Neural cell (in vitro differentiated cells): ENCODE results near the gene GRAP2. TPM values are rescaled to one million over a fixed set of nuclear protein-coding genes. Genes with fewer than 3 reads are reported as not detected.

Experiments used
- H2AFZ ChIP-seq: fragments of 200-600, 300-800 bp; sonication (generic), shearing (Covaris generic); 2 replicates; pipeline ENCODE4 v1.6.0; 2014; ENCODE audit warnings: low read depth, mild to moderate bottlenecking, antibody characterized with exemption, low read length, moderate library complexity
- H3F3A ChIP-seq: fragments of 200-600 bp; shearing (Covaris generic); 2 replicates; pipeline ENCODE4 v1.6.1; 2016; ENCODE audit warnings: mild to moderate bottlenecking, moderate library complexity, mixed read lengths, antibody characterized with exemption, low read length; ENCODE audit not compliant: insufficient read depth, poor library complexity, severe bottlenecking
- H3K27ac ChIP-seq: fragments of 200-600, 300-800 bp; sonication (generic), shearing (Covaris generic); 2 replicates; pipeline ENCODE4 v1.5.1; 2014; ENCODE audit warnings: mild to moderate bottlenecking, low read length, moderate library complexity
- H3K27me3 ChIP-seq: fragments of 300-800, 200-600 bp; sonication (generic), shearing (Covaris generic); 2 replicates; pipeline ENCODE4 v1.6.0; 2014; ENCODE audit warnings: mild to moderate bottlenecking, low read depth, low read length, moderate library complexity; ENCODE audit not compliant: insufficient read depth
- H3K36me3 ChIP-seq: fragments of 300-800, 200-600 bp; sonication (generic), shearing (Covaris generic); 2 replicates; pipeline ENCODE4 v1.5.1; 2014; ENCODE audit warnings: mild to moderate bottlenecking, antibody characterized with exemption, low read length, moderate library complexity; ENCODE audit not compliant: insufficient read depth
- H3K4me2 ChIP-seq: fragments of 300-800, 200-600 bp; sonication (generic), shearing (Covaris generic); 2 replicates; pipeline ENCODE4 v1.6.0; 2014; ENCODE audit warnings: mild to moderate bottlenecking, low read length
- H3K4me3 ChIP-seq: fragments of 300-800, 200-600 bp; sonication (generic), shearing (Covaris generic); 2 replicates; pipeline ENCODE4 v1.5.1; 2014; ENCODE audit warnings: mild to moderate bottlenecking, low read length, moderate library complexity
- H3K79me2 ChIP-seq: fragments of 200-600 bp; shearing (Covaris generic); replicated peaks from 2 replicates; pipeline ENCODE4 v1.6.0; 2014; ENCODE audit warnings: mild to moderate bottlenecking, low read length, moderate library complexity; ENCODE audit not compliant: insufficient read depth
- H3K9ac ChIP-seq: fragments of 300-800, 200-600 bp; sonication (generic), shearing (Covaris generic); 2 replicates; pipeline ENCODE4 v1.6.1; 2016; ENCODE audit warnings: mild to moderate bottlenecking, low read length, mixed read lengths
- H3K9me2 ChIP-seq: fragments of 200-600 bp; shearing (Covaris generic); 2 replicates; pipeline ENCODE4 v1.6.1; 2016; ENCODE audit warnings: mild to moderate bottlenecking, low read length, mixed read lengths; ENCODE audit not compliant: insufficient read depth
- H3K9me3 ChIP-seq: fragments of 200-600, 300-800 bp; sonication (generic), shearing (Covaris generic); 2 replicates; pipeline ENCODE4 v1.6.1; 2016; ENCODE audit warnings: mild to moderate bottlenecking, mixed run types, low read length, moderate library complexity, mixed read lengths
- H4K20me1 ChIP-seq: fragments of 200-600 bp; shearing (Covaris generic); 2 replicates; pipeline ENCODE4 v1.6.1; 2016; ENCODE audit warnings: mild to moderate bottlenecking, mixed run types; ENCODE audit not compliant: insufficient read depth
- EP300 ChIP-seq: fragments of 450-650 bp; conservative IDR thresholded peaks from 2 replicates; pipeline ENCODE4 v1.6.1; 2014; ENCODE audit warnings: antibody characterized with exemption, mild to moderate bottlenecking, moderate library complexity; ENCODE audit not compliant: poor library complexity, severe bottlenecking
- EZH2 ChIP-seq: fragments of 200-600, 300-800 bp; shearing (Covaris generic), sonication (generic); IDR thresholded peaks from 2 replicates; pipeline ENCODE4 v1.6.1; 2014; ENCODE audit warnings: antibody characterized with exemption, low read length, borderline replicate concordance, mild to moderate bottlenecking; ENCODE audit not compliant: insufficient read depth, poor library complexity, severe bottlenecking
- MXI1 ChIP-seq: fragments of 450-650 bp; conservative IDR thresholded peaks from 2 replicates; pipeline ENCODE4 v1.6.1; 2014; ENCODE audit warnings: antibody characterized with exemption, mild to moderate bottlenecking; ENCODE audit not compliant: poor library complexity, severe bottlenecking
- POLR2AphosphoS5 ChIP-seq: IDR thresholded peaks from 2 replicates; pipeline ENCODE4 v1.6.1; 2012
- RAD21 ChIP-seq: fragments of 450-650 bp; conservative IDR thresholded peaks from 2 replicates; pipeline ENCODE4 v1.6.1; 2014; ENCODE audit warnings: antibody characterized with exemption, mild to moderate bottlenecking, moderate library complexity
- SMC3 ChIP-seq: fragments of 450-650 bp; conservative IDR thresholded peaks from 2 replicates; pipeline ENCODE4 v1.6.1; 2014; ENCODE audit warnings: antibody characterized with exemption, mild to moderate bottlenecking, moderate library complexity; ENCODE audit not compliant: poor library complexity
- TAF1 ChIP-seq: IDR thresholded peaks from 2 replicates; pipeline ENCODE4 v1.6.1; 2012; ENCODE audit warnings: low read depth
- polyA plus RNA-seq: library from polyadenylated mRNA; depleted of rRNA; stranded (reverse); fragments of >200 nt; gene quantifications from 2 replicates; pipeline ENCODE4 v1.2.3, GENCODE V29; 2014
- TF ChIP-seq, protein P1 (sequence below): fragments of 450-650 bp; IDR thresholded peaks from 2 replicates; pipeline ENCODE4 v1.5.1; 2014; ENCODE audit warnings: antibody characterized with exemption, mild to moderate bottlenecking, moderate library complexity; ENCODE audit not compliant: poor library complexity, severe bottlenecking
- TF ChIP-seq, protein P2 (sequence below): IDR thresholded peaks from 2 replicates; pipeline ENCODE4 v1.6.1; 2012; ENCODE audit warnings: borderline replicate concordance

Gene GRAP2
- polyA plus RNA-seq, 1 donor from 2014 or later: 0.30 TPM

DNA sequence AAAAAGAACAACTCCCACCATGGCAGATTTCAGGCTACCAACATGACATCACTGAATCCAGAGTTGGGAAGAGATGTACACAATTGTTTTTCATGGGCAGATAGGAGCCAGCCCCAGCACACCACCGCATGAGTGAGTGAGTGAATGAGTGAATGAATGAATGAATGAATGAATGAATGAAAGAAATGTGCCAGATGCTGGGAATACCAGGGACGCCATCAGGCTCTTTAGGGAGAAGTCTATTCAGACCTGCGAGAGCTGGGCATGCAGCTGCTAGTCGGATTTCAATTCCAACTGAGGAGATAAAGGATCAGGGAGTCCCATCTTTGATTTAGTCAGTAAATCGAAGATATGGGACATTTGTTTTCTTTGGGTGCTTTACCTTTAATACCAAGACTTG is 78.6 kb downstream of the GRAP2 start:
- H2AFZ ChIP-seq: no peak overlapping the region
- no peaks in the 10 kb centered on the region for H3K36me3 ChIP-seq
- no peak overlapping the region for H3K9ac ChIP-seq
- no peaks in the 10 kb centered on the region for H3K27me3 ChIP-seq
- no peaks in the 10 kb centered on the region for H3K9me3 ChIP-seq
- no peaks in the 10 kb centered on the region for H3K9me2 ChIP-seq
- no peak for TF ChIP-seq SMC3
- no peak for TF ChIP-seq RAD21
- TF ChIP-seq TAF1: no peak
- TF ChIP-seq EP300: no peak
- TF ChIP-seq, protein P1, sequence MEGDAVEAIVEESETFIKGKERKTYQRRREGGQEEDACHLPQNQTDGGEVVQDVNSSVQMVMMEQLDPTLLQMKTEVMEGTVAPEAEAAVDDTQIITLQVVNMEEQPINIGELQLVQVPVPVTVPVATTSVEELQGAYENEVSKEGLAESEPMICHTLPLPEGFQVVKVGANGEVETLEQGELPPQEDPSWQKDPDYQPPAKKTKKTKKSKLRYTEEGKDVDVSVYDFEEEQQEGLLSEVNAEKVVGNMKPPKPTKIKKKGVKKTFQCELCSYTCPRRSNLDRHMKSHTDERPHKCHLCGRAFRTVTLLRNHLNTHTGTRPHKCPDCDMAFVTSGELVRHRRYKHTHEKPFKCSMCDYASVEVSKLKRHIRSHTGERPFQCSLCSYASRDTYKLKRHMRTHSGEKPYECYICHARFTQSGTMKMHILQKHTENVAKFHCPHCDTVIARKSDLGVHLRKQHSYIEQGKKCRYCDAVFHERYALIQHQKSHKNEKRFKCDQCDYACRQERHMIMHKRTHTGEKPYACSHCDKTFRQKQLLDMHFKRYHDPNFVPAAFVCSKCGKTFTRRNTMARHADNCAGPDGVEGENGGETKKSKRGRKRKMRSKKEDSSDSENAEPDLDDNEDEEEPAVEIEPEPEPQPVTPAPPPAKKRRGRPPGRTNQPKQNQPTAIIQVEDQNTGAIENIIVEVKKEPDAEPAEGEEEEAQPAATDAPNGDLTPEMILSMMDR: no peak
- H3K79me2 ChIP-seq: no peaks in the 10 kb centered on the region
- H3K4me2 ChIP-seq: no peak overlapping the region
- H3F3A ChIP-seq: no peaks in the 10 kb centered on the region
- no peak overlapping the region for H3K27ac ChIP-seq
- no peak overlapping the region for H3K4me3 ChIP-seq
- H4K20me1 ChIP-seq: no peaks in the 10 kb centered on the region

DNA sequence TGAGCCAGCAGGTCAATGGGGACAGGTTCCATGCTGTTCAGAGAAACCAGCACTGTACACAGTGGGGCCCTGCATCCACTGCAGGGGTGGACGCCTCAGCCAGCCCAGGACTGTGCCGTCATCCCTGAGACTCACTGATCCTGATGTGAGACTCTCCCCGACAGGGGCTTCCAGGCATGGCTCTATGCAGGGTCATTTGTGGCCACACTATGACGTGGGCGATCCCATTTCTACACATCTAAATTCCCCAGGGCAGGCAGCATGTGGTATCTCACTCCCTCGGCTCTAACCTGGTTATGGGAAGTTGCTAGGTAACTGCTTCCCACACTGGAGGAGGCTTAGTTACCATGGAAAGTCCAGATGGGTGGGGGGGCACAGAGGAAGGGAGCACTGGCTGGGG is 79.7 kb downstream of the GRAP2 start:
- Histone ChIP-seq H3K4me3 (no peak overlapping the region), H3K4me2 (no peak overlapping the region), H3K36me3 (no peaks in the 10 kb centered on the region), H3K27ac (no peak overlapping the region), H3K9me2 (no peaks in the 10 kb centered on the region), H3K9me3 (no peaks in the 10 kb centered on the region), H3K9ac (no peak overlapping the region), H2AFZ (no peak overlapping the region), H4K20me1 (no peaks in the 10 kb centered on the region), H3K27me3 (no peaks in the 10 kb centered on the region), H3K79me2 (no peaks in the 10 kb centered on the region), H3F3A (no peaks in the 10 kb centered on the region)
- TF ChIP-seq TAF1 (no peak), RAD21 (no peak), SMC3 (no peak), MXI1 (no peak)
- TF ChIP-seq, protein P2, sequence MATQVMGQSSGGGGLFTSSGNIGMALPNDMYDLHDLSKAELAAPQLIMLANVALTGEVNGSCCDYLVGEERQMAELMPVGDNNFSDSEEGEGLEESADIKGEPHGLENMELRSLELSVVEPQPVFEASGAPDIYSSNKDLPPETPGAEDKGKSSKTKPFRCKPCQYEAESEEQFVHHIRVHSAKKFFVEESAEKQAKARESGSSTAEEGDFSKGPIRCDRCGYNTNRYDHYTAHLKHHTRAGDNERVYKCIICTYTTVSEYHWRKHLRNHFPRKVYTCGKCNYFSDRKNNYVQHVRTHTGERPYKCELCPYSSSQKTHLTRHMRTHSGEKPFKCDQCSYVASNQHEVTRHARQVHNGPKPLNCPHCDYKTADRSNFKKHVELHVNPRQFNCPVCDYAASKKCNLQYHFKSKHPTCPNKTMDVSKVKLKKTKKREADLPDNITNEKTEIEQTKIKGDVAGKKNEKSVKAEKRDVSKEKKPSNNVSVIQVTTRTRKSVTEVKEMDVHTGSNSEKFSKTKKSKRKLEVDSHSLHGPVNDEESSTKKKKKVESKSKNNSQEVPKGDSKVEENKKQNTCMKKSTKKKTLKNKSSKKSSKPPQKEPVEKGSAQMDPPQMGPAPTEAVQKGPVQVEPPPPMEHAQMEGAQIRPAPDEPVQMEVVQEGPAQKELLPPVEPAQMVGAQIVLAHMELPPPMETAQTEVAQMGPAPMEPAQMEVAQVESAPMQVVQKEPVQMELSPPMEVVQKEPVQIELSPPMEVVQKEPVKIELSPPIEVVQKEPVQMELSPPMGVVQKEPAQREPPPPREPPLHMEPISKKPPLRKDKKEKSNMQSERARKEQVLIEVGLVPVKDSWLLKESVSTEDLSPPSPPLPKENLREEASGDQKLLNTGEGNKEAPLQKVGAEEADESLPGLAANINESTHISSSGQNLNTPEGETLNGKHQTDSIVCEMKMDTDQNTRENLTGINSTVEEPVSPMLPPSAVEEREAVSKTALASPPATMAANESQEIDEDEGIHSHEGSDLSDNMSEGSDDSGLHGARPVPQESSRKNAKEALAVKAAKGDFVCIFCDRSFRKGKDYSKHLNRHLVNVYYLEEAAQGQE: no peak

DNA sequence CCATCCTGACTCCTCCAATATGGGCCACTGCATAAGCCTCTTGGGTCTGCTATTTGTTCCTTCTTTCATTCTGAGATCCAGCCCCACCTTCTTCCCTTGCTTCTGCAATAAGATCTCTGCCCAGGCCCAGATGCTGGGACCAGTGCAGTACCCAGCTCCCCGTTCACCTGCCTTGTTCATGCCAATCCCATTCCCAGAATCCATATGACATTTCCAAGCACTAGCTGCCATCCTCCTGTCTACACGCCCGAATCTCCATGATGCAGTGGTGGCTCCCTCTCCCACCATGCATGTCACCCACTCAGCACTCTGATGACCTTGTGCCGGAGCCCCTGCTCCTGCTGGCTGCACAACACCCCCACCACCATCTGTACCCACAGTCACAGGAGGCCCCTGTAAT is 82.5 kb downstream of the GRAP2 start:
- Histone ChIP-seq H3K9me2 (no peaks in the 10 kb centered on the region), H3K27me3 (no peaks in the 10 kb centered on the region), H2AFZ (no peak overlapping the region), H3F3A (no peaks in the 10 kb centered on the region), H3K4me2 (no peak overlapping the region), H3K9me3 (no peaks in the 10 kb centered on the region), H3K79me2 (no peaks in the 10 kb centered on the region), H3K9ac (no peak overlapping the region), H3K4me3 (no peak overlapping the region), H3K27ac (no peak overlapping the region), H4K20me1 (no peaks in the 10 kb centered on the region), H3K36me3 (no peaks in the 10 kb centered on the region)
- TF ChIP-seq TAF1 (no peak), MXI1 (no peak), RAD21 (no peak), EZH2 (no peak), SMC3 (no peak), POLR2AphosphoS5 (no peak), EP300 (no peak)
- TF ChIP-seq, protein P2: no peak
- TF ChIP-seq, protein P1: no peak
